H9 (cell line): ENCODE data around the gene TMEM239. TPM values are rescaled to one million over a fixed set of nuclear protein-coding genes. Genes with fewer than 3 reads are reported as not detected.

Experiments used
- DNase-seq: peaks from one replicate; pipeline ENCODE4 v3.0.0-alpha.2; 2017
- H2AFZ ChIP-seq: one replicate; pipeline ENCODE4 v1.6.1; 2013; ENCODE audit warnings: mild to moderate bottlenecking, low read length, control low read depth, moderate library complexity
- H2AK5ac ChIP-seq: 2 replicates; pipeline ENCODE4 v1.6.1; 2013; ENCODE audit warnings: low read length, control low read depth, mixed read lengths; ENCODE audit not compliant: insufficient read length
- H2BK120ac ChIP-seq: one replicate; pipeline ENCODE4 v1.6.1; 2013; ENCODE audit warnings: low read depth, mild to moderate bottlenecking, low read length, control low read depth, inconsistent platforms; ENCODE audit not compliant: poor library complexity, severe bottlenecking
- H2BK12ac ChIP-seq: 2 replicates; pipeline ENCODE4 v1.6.1; 2013; ENCODE audit warnings: low read length, control low read depth, mixed read lengths, low read depth; ENCODE audit not compliant: insufficient read length
- H2BK15ac ChIP-seq: 2 replicates; pipeline ENCODE4 v1.6.1; 2013; ENCODE audit warnings: low read depth, low read length, control low read depth
- H2BK20ac ChIP-seq: one replicate; pipeline ENCODE4 v1.6.1; 2013; ENCODE audit warnings: low read depth, mild to moderate bottlenecking, low read length, control low read depth, inconsistent platforms; ENCODE audit not compliant: poor library complexity, severe bottlenecking
- H2BK5ac ChIP-seq: 2 replicates; pipeline ENCODE4 v1.6.1; 2013; ENCODE audit warnings: low read length, control low read depth, mixed read lengths; ENCODE audit not compliant: insufficient read length
- H3K14ac ChIP-seq: 2 replicates; pipeline ENCODE4 v1.6.1; 2013; ENCODE audit warnings: low read length, control low read depth; ENCODE audit not compliant: insufficient read depth
- H3K18ac ChIP-seq: 2 replicates; pipeline ENCODE4 v1.6.1; 2013; ENCODE audit warnings: low read depth, mild to moderate bottlenecking, mixed read lengths, low read length, control low read depth; ENCODE audit not compliant: insufficient read length
- H3K23ac ChIP-seq: 2 replicates; pipeline ENCODE4 v1.6.1; 2013; ENCODE audit warnings: low read length, control low read depth, mixed read lengths, low read depth; ENCODE audit not compliant: insufficient read length
- H3K23me2 ChIP-seq: 2 replicates; pipeline ENCODE4 v1.6.1; 2013; ENCODE audit warnings: low read depth, mild to moderate bottlenecking, mixed read lengths, low read length, control low read depth; ENCODE audit not compliant: insufficient read length, poor library complexity, severe bottlenecking
- H3K27ac ChIP-seq: 2 replicates; pipeline ENCODE4 v1.5.1; 2013; ENCODE audit warnings: low read length, control low read depth, mixed read lengths, low read depth; ENCODE audit not compliant: insufficient read length
- H3K27me3 ChIP-seq: 2 replicates; pipeline ENCODE4 v1.6.1; 2013; ENCODE audit warnings: low read length, control low read depth, inconsistent platforms; ENCODE audit not compliant: insufficient read depth
- H3K4ac ChIP-seq: 2 replicates; pipeline ENCODE4 v1.6.1; 2013; ENCODE audit warnings: low read depth, mild to moderate bottlenecking, control low read depth, inconsistent platforms, low read length, moderate library complexity
- H3K4me1 ChIP-seq: 2 replicates; pipeline ENCODE4 v1.6.1; 2013; ENCODE audit warnings: low read length, control low read depth, inconsistent platforms; ENCODE audit not compliant: insufficient read depth
- H3K4me2 ChIP-seq: 2 replicates; pipeline ENCODE4 v1.6.1; 2013; ENCODE audit warnings: low read length, control low read depth, mixed read lengths; ENCODE audit not compliant: insufficient read length, insufficient read depth
- H3K56ac ChIP-seq: 2 replicates; pipeline ENCODE4 v1.6.1; 2013; ENCODE audit warnings: low read depth, mild to moderate bottlenecking, mixed read lengths, low read length, control low read depth; ENCODE audit not compliant: insufficient read length
- H3K79me1 ChIP-seq: 2 replicates; pipeline ENCODE4 v1.6.1; 2013; ENCODE audit warnings: low read depth, mild to moderate bottlenecking, moderate library complexity, low read length, control low read depth, inconsistent platforms; ENCODE audit not compliant: insufficient read depth, poor library complexity, severe bottlenecking
- H3K79me2 ChIP-seq: 2 replicates; pipeline ENCODE4 v1.6.1; 2013; ENCODE audit warnings: low read length, control low read depth, inconsistent platforms; ENCODE audit not compliant: insufficient read depth
- H3K9ac ChIP-seq: 2 replicates; pipeline ENCODE4 v1.6.1; 2013; ENCODE audit warnings: low read length, control low read depth, mixed read lengths; ENCODE audit not compliant: insufficient read length; ENCODE audit errors: extremely low read depth
- H3K9me3 ChIP-seq: one replicate; pipeline ENCODE4 v1.6.1; 2013; ENCODE audit warnings: low read depth, low read length, inconsistent platforms; ENCODE audit not compliant: control insufficient read depth
- H3T11ph ChIP-seq: one replicate; pipeline ENCODE4 v1.6.1; 2013; ENCODE audit warnings: mild to moderate bottlenecking, low read length, control low read depth, inconsistent platforms
- H4K20me1 ChIP-seq: one replicate; pipeline ENCODE4 v1.6.1; 2013; ENCODE audit not compliant: control insufficient read depth, insufficient read length, insufficient read depth
- H4K5ac ChIP-seq: 2 replicates; pipeline ENCODE4 v1.6.1; 2013; ENCODE audit warnings: low read depth, mild to moderate bottlenecking, mixed read lengths, low read length, control low read depth; ENCODE audit not compliant: insufficient read length
- H4K8ac ChIP-seq: replicated peaks from 2 replicates; pipeline ENCODE4 v1.6.1; 2013; ENCODE audit warnings: low read length, control low read depth, mixed read lengths, low read depth; ENCODE audit not compliant: insufficient read length
- H4K91ac ChIP-seq: 2 replicates; pipeline ENCODE4 v1.6.1; 2013; ENCODE audit warnings: low read depth, mild to moderate bottlenecking, moderate library complexity, mixed read lengths, low read length, control low read depth; ENCODE audit not compliant: insufficient read length
- H3K27ac Mint-ChIP-seq, 3 experiments: 2 replicates in 2 of 3; 3 replicates in 1 of 3; pipeline ENCODE4 v1.8.0; 2020 to 2021; ENCODE audit warnings: mixed read lengths in 3 of 3, mild to moderate bottlenecking in 1 of 3, moderate library complexity in 1 of 3
- H3K27me3 Mint-ChIP-seq: 2 replicates; pipeline ENCODE4 v1.8.0; 2021; ENCODE audit warnings: low read depth, mild to moderate bottlenecking, moderate library complexity, mixed read lengths
- H3K36me3 Mint-ChIP-seq, 3 experiments: 2 replicates in 2 of 3; 3 replicates in 1 of 3; pipeline ENCODE4 v1.8.0; 2020 to 2021; ENCODE audit warnings: low read depth in 3 of 3, mixed read lengths in 3 of 3; ENCODE audit not compliant: insufficient read depth in 1 of 3
- H3K4me1 Mint-ChIP-seq, 2 experiments: 2 replicates each; pipeline ENCODE4 v1.8.0; 2020; ENCODE audit warnings: mixed read lengths in 2 of 2
- H3K4me3 Mint-ChIP-seq, 2 experiments: 2 replicates in 1 of 2; 3 replicates in 1 of 2; pipeline ENCODE4 v1.8.0; 2020 to 2021; ENCODE audit warnings: mild to moderate bottlenecking in 2 of 2, mixed read lengths in 2 of 2, moderate library complexity in 1 of 2
- H3K9me3 Mint-ChIP-seq, 2 experiments: 2 replicates in 1 of 2; 3 replicates in 1 of 2; pipeline ENCODE4 v1.8.0; 2020; ENCODE audit warnings: mild to moderate bottlenecking in 2 of 2, mixed read lengths in 2 of 2, moderate library complexity in 1 of 2
- CTCF ChIP-seq: fragments of 200-600 bp; sonication (generic); conservative IDR thresholded peaks from 3 replicates; pipeline ENCODE4 v1.8.0; 2021; ENCODE audit warnings: antibody characterized with exemption, mild to moderate bottlenecking
- WGBS: extraction: QIAGEN DNeasy Blood & Tissue Kit; methylation state at CpG from one replicate; pipeline ENCODE4 v1.1.7; 2013; ENCODE audit warnings: missing lambda C conversion rate, low lambda C conversion rate, mixed read lengths; ENCODE audit not compliant: insufficient read length; ENCODE audit errors: extremely low coverage; 5-methylcytosine and 5-hydroxymethylcytosine counted together
- total RNA-seq: library from RNA; stranded (reverse); gene quantifications from 2 replicates; pipeline ENCODE4 v1.2.1, GENCODE V29; 2021

TMEM239 gene
- total RNA-seq, 1 experiment from 2014 or later = not detected

GRCh38 chr20:2826655-2827054 is 10.5 kb downstream of the TMEM239 start:
- H4K8ac ChIP-seq = no peak overlapping the region
- H3K27me3 ChIP-seq = peaks cover 2% of the 10 kb centered on the region; the same call in 1 of the 2 replicates
- no peaks in the 10 kb centered on the region for H3K36me3 Mint-ChIP-seq
- H4K5ac ChIP-seq = no peak overlapping the region
- no peaks in the 10 kb centered on the region for H3K23me2 ChIP-seq
- no peak overlapping the region for H3K4ac ChIP-seq
- H3K4me1 ChIP-seq = no peaks in the 10 kb centered on the region
- H3K27ac ChIP-seq = no peak overlapping the region
- DNase-seq = no peak
- no peak overlapping the region for H4K91ac ChIP-seq
- no peak overlapping the region for H2AFZ ChIP-seq
- H3K4me3 Mint-ChIP-seq = no peak overlapping the region
- H3K79me2 ChIP-seq = no peaks in the 10 kb centered on the region
- no peak for TF ChIP-seq CTCF
- H3K79me1 ChIP-seq = no peaks in the 10 kb centered on the region
- H2BK15ac ChIP-seq = no peak overlapping the region
- no peak overlapping the region for H2BK20ac ChIP-seq
- no peak overlapping the region for H3K27ac Mint-ChIP-seq
- no peak overlapping the region for H3K14ac ChIP-seq
- no peak overlapping the region for H3K18ac ChIP-seq
- peaks cover 44% of the 10 kb centered on the region for H3K27me3 Mint-ChIP-seq
- no peak overlapping the region for H3K4me2 ChIP-seq
- H3K4me1 Mint-ChIP-seq = peaks cover 6 to 10% of the 10 kb centered on the region in 2 experiments
- no peaks in the 10 kb centered on the region for H3K9me3 ChIP-seq
- no peak overlapping the region for H3T11ph ChIP-seq
- no peak overlapping the region for H3K56ac ChIP-seq
- no peak overlapping the region for H2AK5ac ChIP-seq
- H2BK12ac ChIP-seq = no peak overlapping the region
- H2BK5ac ChIP-seq = no peak overlapping the region
- WGBS = no CpG with 5 or more reads among the region's 4 CpGs
- no peak overlapping the region for H2BK120ac ChIP-seq
- no peak overlapping the region for H3K9ac ChIP-seq
- no peaks in the 10 kb centered on the region for H4K20me1 ChIP-seq
- H3K9me3 Mint-ChIP-seq = 0 out of 5 replicates have a peak, but pooled peaks cover 0 to 1% of the 10 kb centered on the region in 2 experiments
- no peak overlapping the region for H3K23ac ChIP-seq
